ENCODE results near the gene PRIM1. TPM values are rescaled to one million over a fixed set of nuclear protein-coding genes. Genes with fewer than 3 reads are reported as not detected.
"Not testable (repeated sequence)": the region's sequence is repeated elsewhere in the genome, so short reads cannot be mapped to it uniquely, and the experiment has no call there.

PRIM1 gene
- total RNA-seq, 1 experiment from 2014 or later, result 26.3 TPM

- H3K4me3 ChIP-seq (ENCODE audit: low read length), result no peak overlapping the region
- H3K9me3 ChIP-seq (ENCODE audit: low read length), result peaks cover 6% of the 10 kb centered on the region; the same call in 1 of the 2 replicates
- H3K4me2 ChIP-seq (ENCODE audit: low read depth, low read length, poor library complexity, severe bottlenecking), result no peak overlapping the region
- H3K4me1 ChIP-seq (ENCODE audit: low read length), result no peaks in the 10 kb centered on the region
- H3K36me3 ChIP-seq (ENCODE audit: insufficient read depth, low read length), result no peaks in the 10 kb centered on the region; the same call in 1 of the 2 replicates
- no peak overlapping the region for H2AFZ ChIP-seq (ENCODE audit: low read length)
- DNase-seq, result no peak
- H3K79me2 ChIP-seq (ENCODE audit: low read length), result no peaks in the 10 kb centered on the region
- H3K27me3 ChIP-seq (ENCODE audit: low read length), result no peaks in the 10 kb centered on the region
- no peaks in the 10 kb centered on the region for H3K9me2 ChIP-seq (replicated peaks; ENCODE audit: insufficient read depth, low read length)
- H3K9ac ChIP-seq (ENCODE audit: low read length), result no peak overlapping the region
- no peak overlapping the region for H3K27ac ChIP-seq (ENCODE audit: low read length)
- no peaks in the 10 kb centered on the region for H4K20me1 ChIP-seq (ENCODE audit: insufficient read depth, low read depth, low read length)
Observed at GRCh38 chr12:56758728-56759262, 6.7 kb upstream of the PRIM1 start.

DNA sequence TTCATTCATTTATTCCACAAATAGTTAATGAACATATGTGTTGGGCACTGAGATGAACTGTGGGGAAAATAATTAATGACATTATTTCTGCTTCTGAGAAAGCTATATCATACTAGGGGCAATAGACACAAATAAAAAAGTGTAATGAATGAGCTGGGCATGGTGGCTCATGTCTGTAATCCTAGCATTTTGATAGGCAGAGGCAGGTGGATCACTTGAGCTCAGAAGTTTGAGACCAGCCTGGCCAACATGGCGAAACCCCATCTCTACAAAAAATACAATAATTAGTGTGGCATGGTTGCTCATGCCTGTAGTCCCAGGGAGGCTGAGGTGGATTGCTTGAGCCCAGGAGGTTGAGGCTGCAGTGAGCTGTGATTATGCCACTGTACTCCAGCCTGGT is 5.8 kb upstream of the PRIM1 start:
- not testable (repeated sequence) for H3K79me2 ChIP-seq (ENCODE audit: low read length); H3K9me3 ChIP-seq (ENCODE audit: low read length); H3K4me3 ChIP-seq (ENCODE audit: low read length); H3K27ac ChIP-seq (ENCODE audit: low read length); H3K36me3 ChIP-seq (ENCODE audit: insufficient read depth, low read length); H3K9ac ChIP-seq (ENCODE audit: low read length); H3K4me1 ChIP-seq (ENCODE audit: low read length); H3K27me3 ChIP-seq (ENCODE audit: low read length); H3K9me2 ChIP-seq (replicated peaks; ENCODE audit: insufficient read depth, low read length); H2AFZ ChIP-seq (ENCODE audit: low read length); H3K4me2 ChIP-seq (ENCODE audit: low read depth, low read length, poor library complexity, severe bottlenecking); DNase-seq; H4K20me1 ChIP-seq (ENCODE audit: insufficient read depth, low read depth, low read length)

DNA sequence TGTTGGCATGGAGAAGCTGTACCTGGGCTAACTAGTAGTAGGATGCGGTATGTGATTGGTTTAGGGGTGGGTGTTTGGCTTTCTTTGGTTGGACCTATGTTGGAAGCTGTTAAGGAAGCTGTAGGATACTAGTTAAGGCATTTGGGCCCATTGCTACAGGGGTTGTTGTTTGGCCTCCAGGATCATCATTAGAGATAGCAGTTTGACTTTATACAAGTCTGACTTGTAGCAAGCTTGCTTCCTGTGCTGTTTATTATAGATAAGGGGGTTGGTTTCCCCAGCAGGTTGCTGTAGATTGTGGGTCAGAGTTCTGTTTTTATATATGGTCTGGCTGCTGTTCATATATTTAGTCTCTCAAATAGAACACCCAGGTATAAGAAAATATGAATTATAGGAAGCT is 1.4 kb upstream of the PRIM1 start:
- H2AFZ ChIP-seq (ENCODE audit: low read length), result no peak overlapping the region
- H3K27me3 ChIP-seq (ENCODE audit: low read length), result no peaks in the 10 kb centered on the region
- peaks cover 3% of the 10 kb centered on the region for H3K36me3 ChIP-seq (ENCODE audit: insufficient read depth, low read length)
- H4K20me1 ChIP-seq (ENCODE audit: insufficient read depth, low read depth, low read length), result no peaks in the 10 kb centered on the region
- H3K4me1 ChIP-seq (ENCODE audit: low read length), result peaks cover 27% of the 10 kb centered on the region
- no peak overlapping the region for H3K27ac ChIP-seq (ENCODE audit: low read length)
- no peak overlapping the region for H3K4me3 ChIP-seq (ENCODE audit: low read length)
- peaks cover 10% of the 10 kb centered on the region for H3K79me2 ChIP-seq (ENCODE audit: low read length)
- no peaks in the 10 kb centered on the region for H3K9me2 ChIP-seq (replicated peaks; ENCODE audit: insufficient read depth, low read length)
- DNase-seq, result no peak
- no peak overlapping the region for H3K9ac ChIP-seq (ENCODE audit: low read length)
- H3K4me2 ChIP-seq (ENCODE audit: low read depth, low read length, poor library complexity, severe bottlenecking), result peak overlapping the region; percentile 9
- H3K9me3 ChIP-seq (ENCODE audit: low read length), result 0 out of 2 replicates have a peak, but pooled peaks cover 2% of the 10 kb centered on the region

GRCh38 chr12:56750596-56750995 is 1.5 kb downstream of the PRIM1 start:
- not testable (repeated sequence) for H3K79me2 ChIP-seq (ENCODE audit: low read length); H3K36me3 ChIP-seq (ENCODE audit: insufficient read depth, low read length); H3K27me3 ChIP-seq (ENCODE audit: low read length); H2AFZ ChIP-seq (ENCODE audit: low read length); H3K9me3 ChIP-seq (ENCODE audit: low read length); DNase-seq; H3K9me2 ChIP-seq (replicated peaks; ENCODE audit: insufficient read depth, low read length); H4K20me1 ChIP-seq (ENCODE audit: insufficient read depth, low read depth, low read length)
- Histone ChIP-seq H3K4me1 (ENCODE audit: low read length) (peaks cover 27% of the 10 kb centered on the region), H3K27ac (ENCODE audit: low read length) (peak overlapping the region; percentile 95), H3K4me3 (ENCODE audit: low read length) (peak overlapping the region; percentile 83), H3K9ac (ENCODE audit: low read length) (peak overlapping the region; percentile 85), H3K4me2 (ENCODE audit: low read depth, low read length, poor library complexity, severe bottlenecking) (peak overlapping the region; percentile 87)

DNA sequence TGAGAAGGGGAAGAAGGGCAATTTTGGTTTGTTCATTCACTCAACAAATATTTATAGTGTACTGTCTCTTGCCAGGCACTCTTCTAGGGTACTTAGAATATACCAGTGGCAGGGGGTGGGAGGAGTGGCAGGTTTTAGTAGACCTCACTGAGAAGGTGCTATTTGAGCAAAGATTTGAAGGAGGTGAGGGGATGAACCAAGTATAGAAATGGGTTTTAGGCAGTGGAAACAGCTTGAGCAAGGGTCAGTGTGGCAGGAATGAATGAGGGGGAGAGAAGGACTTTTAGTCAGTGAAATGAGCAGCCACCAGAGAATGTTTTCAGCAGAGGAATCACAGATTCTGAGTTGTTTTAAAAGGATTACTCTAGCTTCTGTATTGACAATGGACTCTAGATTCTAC is 2.3 kb downstream of the PRIM1 start:
- Histone ChIP-seq H3K27me3 (ENCODE audit: low read length) (no peaks in the 10 kb centered on the region), H3K4me2 (ENCODE audit: low read depth, low read length, poor library complexity, severe bottlenecking) (peak overlapping the region; percentile 87), H4K20me1 (ENCODE audit: insufficient read depth, low read depth, low read length) (no peaks in the 10 kb centered on the region), H3K4me1 (ENCODE audit: low read length) (peaks cover 27% of the 10 kb centered on the region), H3K4me3 (ENCODE audit: low read length) (peak overlapping the region; percentile 3; the same call in 1 of the 2 replicates), H3K27ac (ENCODE audit: low read length) (peak overlapping the region; percentile 95), H3K9ac (ENCODE audit: low read length) (peak overlapping the region; percentile 52), H3K79me2 (ENCODE audit: low read length) (peaks cover 10% of the 10 kb centered on the region), H3K9me3 (ENCODE audit: low read length) (no peaks in the 10 kb centered on the region), H3K9me2 (replicated peaks; ENCODE audit: insufficient read depth, low read length) (no peaks in the 10 kb centered on the region), H2AFZ (ENCODE audit: low read length) (peak overlapping the region; percentile 23; the same call in 1 of the 2 replicates), H3K36me3 (ENCODE audit: insufficient read depth, low read length) (peaks cover 7% of the 10 kb centered on the region; the same call in 1 of the 2 replicates)
- no peak for DNase-seq

DNA sequence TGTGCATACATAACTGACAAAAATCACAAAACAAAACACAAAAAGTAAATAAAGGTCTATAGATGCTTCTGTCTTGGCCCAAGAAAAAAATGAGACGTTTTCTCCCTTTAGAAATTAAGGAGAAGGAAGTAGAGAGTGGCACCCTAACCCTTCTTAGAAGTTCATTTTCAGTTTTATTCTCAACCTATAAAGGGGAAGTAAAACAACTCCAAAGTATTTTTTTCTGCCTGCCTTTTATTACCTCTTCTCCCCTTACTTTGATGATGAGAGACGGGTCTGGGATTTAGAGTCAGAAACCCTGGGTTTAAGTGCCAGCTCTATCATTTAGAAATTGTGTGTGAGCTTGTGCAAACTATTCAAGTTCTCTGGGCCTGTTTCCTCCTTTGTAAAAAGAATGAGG is 2.8 kb downstream of the PRIM1 start:
- no peak for DNase-seq
- no peaks in the 10 kb centered on the region for H3K9me2 ChIP-seq (replicated peaks; ENCODE audit: insufficient read depth, low read length)
- H2AFZ ChIP-seq (ENCODE audit: low read length), result peak overlapping the region; percentile 23; the same call in 1 of the 2 replicates
- no peaks in the 10 kb centered on the region for H3K27me3 ChIP-seq (ENCODE audit: low read length)
- peak overlapping the region; percentile 3 for H3K4me3 ChIP-seq (ENCODE audit: low read length)
- H3K79me2 ChIP-seq (ENCODE audit: low read length), result peaks cover 10% of the 10 kb centered on the region
- H3K27ac ChIP-seq (ENCODE audit: low read length), result peak overlapping the region; percentile 95
- no peaks in the 10 kb centered on the region for H4K20me1 ChIP-seq (ENCODE audit: insufficient read depth, low read depth, low read length)
- H3K4me2 ChIP-seq (ENCODE audit: low read depth, low read length, poor library complexity, severe bottlenecking), result peak overlapping the region; percentile 87
- H3K9me3 ChIP-seq (ENCODE audit: low read length), result no peaks in the 10 kb centered on the region
- peaks cover 10% of the 10 kb centered on the region; the same call in 1 of the 2 replicates for H3K36me3 ChIP-seq (ENCODE audit: insufficient read depth, low read length)
- H3K4me1 ChIP-seq (ENCODE audit: low read length), result peaks cover 27% of the 10 kb centered on the region
- H3K9ac ChIP-seq (ENCODE audit: low read length), result peak overlapping the region; percentile 52

DNA sequence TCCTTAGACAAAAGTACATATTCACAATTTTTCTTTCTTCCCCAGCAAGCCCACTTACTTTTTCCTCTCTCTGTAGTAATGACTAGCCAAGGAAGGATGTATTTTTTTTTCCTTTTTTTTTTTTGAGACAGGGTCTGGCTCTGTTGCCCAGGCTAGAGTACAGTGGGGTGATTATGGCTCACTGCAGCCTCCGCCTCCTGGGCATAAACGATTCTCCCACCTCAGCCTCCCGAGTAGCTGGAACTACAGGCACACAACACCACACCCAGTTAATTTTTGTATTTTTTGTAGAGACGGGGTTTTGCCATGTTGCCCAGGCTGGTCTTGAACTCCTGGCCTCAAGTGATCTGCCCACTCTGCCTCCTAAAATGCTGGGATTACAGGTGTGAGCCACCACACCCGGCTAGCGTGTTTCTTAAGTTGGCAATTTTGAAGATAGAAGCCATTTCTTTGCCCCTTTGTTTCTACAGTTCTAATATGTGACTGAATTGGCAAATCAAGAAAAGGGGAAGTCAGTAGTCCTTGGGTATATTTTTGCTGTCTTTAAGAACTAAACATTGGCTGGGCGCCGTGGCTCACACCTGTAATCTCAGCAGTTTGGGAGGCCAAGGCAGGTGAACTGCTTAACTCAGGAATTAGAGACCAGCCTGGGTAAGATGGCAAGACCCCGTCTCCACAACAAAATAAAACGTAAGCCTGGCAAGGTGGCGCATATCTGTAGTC is 23.8 kb downstream of the PRIM1 start:
- no peak overlapping the region for H3K4me2 ChIP-seq (ENCODE audit: low read depth, low read length, poor library complexity, severe bottlenecking)
- H2AFZ ChIP-seq (ENCODE audit: low read length), result no peak overlapping the region
- peaks cover 34% of the 10 kb centered on the region for H3K36me3 ChIP-seq (ENCODE audit: insufficient read depth, low read length)
- peaks cover 18% of the 10 kb centered on the region for H3K79me2 ChIP-seq (ENCODE audit: low read length)
- no peaks in the 10 kb centered on the region for H3K9me2 ChIP-seq (replicated peaks; ENCODE audit: insufficient read depth, low read length)
- H3K9me3 ChIP-seq (ENCODE audit: low read length), result no peaks in the 10 kb centered on the region
- H4K20me1 ChIP-seq (ENCODE audit: insufficient read depth, low read depth, low read length), result peaks cover 14% of the 10 kb centered on the region; the same call in 1 of the 2 replicates
- no peak overlapping the region for H3K4me3 ChIP-seq (ENCODE audit: low read length)
- no peak overlapping the region for H3K9ac ChIP-seq (ENCODE audit: low read length)
- peaks cover 16% of the 10 kb centered on the region for H3K4me1 ChIP-seq (ENCODE audit: low read length)
- DNase-seq, result no peak
- no peak overlapping the region for H3K27ac ChIP-seq (ENCODE audit: low read length)
- no peaks in the 10 kb centered on the region for H3K27me3 ChIP-seq (ENCODE audit: low read length)

GRCh38 chr12:56726196-56726675 is 25.9 kb downstream of the PRIM1 start:
- not testable (repeated sequence) for H2AFZ ChIP-seq (ENCODE audit: low read length); DNase-seq; H3K9me2 ChIP-seq (replicated peaks; ENCODE audit: insufficient read depth, low read length); H3K9me3 ChIP-seq (ENCODE audit: low read length); H3K27me3 ChIP-seq (ENCODE audit: low read length)
- H3K36me3 ChIP-seq (ENCODE audit: insufficient read depth, low read length), result peaks cover 41% of the 10 kb centered on the region
- peak overlapping the region; percentile 95 for H3K27ac ChIP-seq (ENCODE audit: low read length)
- peaks cover 39% of the 10 kb centered on the region for H3K79me2 ChIP-seq (ENCODE audit: low read length)
- peaks cover 37% of the 10 kb centered on the region for H3K4me1 ChIP-seq (ENCODE audit: low read length)
- H3K4me3 ChIP-seq (ENCODE audit: low read length), result peak overlapping the region; percentile 93
- H3K4me2 ChIP-seq (ENCODE audit: low read depth, low read length, poor library complexity, severe bottlenecking), result peak overlapping the region; percentile 77
- H4K20me1 ChIP-seq (ENCODE audit: insufficient read depth, low read depth, low read length), result peaks cover 34% of the 10 kb centered on the region
- H3K9ac ChIP-seq (ENCODE audit: low read length), result peak overlapping the region; percentile 98

Measured in Karpas-422 (cell line).